ENCODE results near the gene ZNF408.

GRCh38 chr11:46705070-46705688 is 4.3 kb downstream of the ZNF408 start:
- TF ChIP-seq RXRA (IDR thresholded peaks at IDR 0.05; ENCODE audit: borderline replicate concordance, low read depth) (no peak), NFIC (IDR thresholded peaks at IDR 0.05; ENCODE audit: borderline replicate concordance) (no peak), ELF1 (IDR thresholded peaks at IDR 0.05) (no peak), CTCF (IDR thresholded peaks at IDR 0.05) (no peak), RCOR1 (IDR thresholded peaks at IDR 0.05; ENCODE audit: low read length) (no peak), TAF1 (IDR thresholded peaks at IDR 0.05; ENCODE audit: borderline replicate concordance, low read depth, low read length) (no peak), GABPA (IDR thresholded peaks at IDR 0.05; ENCODE audit: low read depth) (no peak)
